NCI-H1417 treated with DMSO at 0.1 percent for 48 hours (cell line): ENCODE measurements around the gene ARSB.
"Not testable (repeated sequence)": the region's sequence is repeated elsewhere in the genome, so short reads cannot be mapped to it uniquely, and the experiment has no call there.

ENCODE experiments used
- DNase-seq: peaks from one replicate; lab custom pipeline; 2025; lab: John Stamatoyannopoulos, UW

ARSB gene

DNA sequence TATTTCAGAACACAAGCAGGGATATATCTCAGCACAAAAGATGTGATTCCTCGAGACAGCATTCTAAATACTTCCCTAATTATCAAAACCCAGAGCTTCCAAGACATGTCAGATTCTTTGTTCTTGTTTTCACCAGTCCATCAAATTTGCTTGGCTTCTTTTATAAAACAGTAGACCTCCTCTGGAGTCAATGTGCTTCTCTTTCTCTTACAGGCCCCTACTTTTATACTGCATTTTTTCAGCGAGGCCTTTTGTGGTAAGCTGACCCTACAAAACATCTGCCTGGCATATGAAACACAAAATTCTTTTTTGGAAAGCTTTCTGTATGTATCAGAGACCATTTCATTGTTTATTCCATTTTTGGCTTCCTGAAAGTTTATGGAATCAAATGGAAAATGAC is 81.8 kb downstream of the ARSB start:
- DNase-seq: no peak

GRCh38 chr5:78899922-78900362 is 85.2 kb downstream of the ARSB start:
- DNase-seq: no peak

GRCh38 chr5:78896132-78896531 is 89.0 kb downstream of the ARSB start:
- no peak for DNase-seq

DNA sequence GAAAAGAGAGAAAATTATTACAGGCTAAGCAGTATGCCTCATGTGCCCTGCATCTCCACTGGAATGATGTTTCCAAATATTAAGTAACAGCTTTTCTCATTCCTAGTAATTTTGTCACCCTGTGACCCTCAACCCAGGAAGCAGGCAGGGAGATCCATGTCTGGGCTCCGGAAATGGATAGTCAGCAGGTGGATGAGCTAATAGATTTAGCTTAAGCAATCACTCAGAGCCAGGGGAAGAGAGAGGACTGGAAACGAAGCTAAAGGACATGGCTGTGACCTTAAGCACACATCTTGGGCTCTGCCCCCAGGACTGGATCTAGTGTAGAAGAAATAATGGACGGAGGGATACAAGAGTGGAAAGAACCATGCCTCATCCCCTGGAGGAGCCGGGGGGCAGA is 89.5 kb downstream of the ARSB start:
- no peak for DNase-seq

DNA sequence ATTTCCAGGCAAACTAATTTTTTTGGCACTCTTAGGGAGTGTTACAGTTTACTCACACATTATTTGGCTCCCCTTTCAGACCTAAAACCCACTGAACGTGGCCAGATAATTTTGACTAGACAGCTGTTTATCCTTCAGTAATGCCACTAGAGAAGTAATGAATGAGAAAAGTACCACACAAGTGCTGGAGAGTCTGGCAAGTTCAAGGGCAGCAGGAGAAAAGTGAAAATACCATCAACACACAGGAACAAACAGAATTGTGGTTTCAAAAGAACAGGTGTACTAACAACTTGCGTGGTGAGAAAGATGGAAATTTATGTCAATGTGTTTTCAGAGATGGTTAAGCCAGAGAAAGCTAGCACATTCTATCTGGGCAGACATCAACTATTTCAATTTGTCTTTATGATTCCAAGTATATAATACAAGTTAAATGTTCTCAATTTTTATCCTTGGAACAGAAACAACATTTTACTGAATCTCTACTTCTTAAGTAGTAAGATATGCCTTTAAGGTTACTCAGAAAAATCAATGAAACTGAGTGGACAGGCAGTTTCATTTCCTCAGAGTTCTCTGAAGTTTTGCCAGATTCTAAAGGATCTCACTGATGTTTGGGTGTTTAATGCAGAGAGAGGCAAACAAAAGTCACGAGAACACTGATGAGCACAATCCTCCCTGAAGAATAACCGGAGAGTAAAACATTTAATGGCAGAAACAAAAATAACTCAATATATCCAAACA is 91.0 kb downstream of the ARSB start:
- DNase-seq: no peak

DNA sequence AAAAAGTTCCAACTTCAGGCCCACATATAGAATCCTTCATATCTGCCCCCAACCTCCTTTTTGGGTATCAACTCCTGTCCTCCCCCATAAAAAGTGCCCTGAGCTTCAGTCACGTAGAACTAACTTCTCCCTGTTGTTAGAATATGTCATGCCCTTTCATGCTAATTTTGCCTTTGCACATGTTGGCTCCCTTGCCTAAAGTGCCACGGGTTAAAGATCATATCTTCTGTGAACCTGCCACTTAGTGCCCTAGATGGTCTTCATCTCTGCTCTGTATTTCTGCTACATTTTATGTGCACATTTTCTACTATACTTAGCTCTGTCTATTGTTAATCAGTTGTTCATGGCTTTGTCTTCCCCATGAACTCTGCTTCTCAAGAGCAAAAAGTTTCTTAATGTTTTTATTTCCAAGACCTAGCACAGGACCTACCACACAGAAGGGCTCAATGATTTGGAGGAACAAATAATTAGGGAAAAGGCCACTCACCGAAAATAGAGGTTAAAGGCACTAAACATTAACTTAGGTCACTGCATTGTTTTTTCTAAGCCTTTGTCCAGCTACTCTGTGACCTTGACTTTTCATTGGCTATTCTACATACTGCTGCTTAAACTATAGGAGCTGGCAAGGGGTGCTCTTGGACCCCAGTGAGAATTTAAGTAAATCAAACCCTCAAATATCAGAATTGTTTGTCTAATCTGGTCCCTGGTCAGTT is 94.3 kb downstream of the ARSB start:
- no peak for DNase-seq

DNA sequence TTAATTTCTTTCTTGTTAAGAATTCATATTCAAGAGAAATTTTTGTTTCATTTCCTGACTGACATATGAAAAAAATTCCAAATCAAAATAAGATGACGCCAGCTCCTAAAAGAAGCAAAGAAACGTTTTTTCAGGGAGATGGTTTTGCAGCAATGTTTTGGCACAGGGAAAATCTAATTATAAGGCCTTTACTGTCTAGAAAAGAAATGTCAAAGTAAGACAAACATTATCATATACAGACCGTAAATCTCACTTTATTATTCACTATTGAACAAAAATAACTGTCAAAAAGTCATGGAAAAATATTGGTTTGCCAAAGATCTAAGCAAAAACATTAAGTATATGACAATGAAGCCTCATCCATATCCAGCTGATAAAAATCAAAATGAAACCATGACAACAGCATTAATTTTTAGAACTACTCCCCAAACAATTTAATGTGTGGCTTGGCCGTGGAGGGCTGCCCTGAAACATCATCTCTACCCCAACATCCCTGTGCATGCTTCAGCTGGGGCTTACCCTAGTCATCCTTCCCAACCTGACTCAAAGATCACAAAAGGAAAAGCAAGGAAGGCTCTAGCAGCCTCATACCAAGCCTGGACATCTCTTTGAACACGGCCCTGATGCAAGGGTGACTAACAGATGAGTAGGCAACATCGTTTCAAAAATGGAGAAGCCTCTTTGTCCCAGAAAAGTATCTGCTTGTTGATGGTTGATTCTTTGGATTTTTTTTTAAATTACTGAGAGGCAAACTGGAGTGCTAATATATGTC is 95.6 kb downstream of the ARSB start:
- no peak for DNase-seq

GRCh38 chr5:78888580-78889368 is 96.3 kb downstream of the ARSB start:
- no peak for DNase-seq

- DNase-seq: no peak
Observed at GRCh38 chr5:78887384-78888118, 97.6 kb downstream of the ARSB start.

DNA sequence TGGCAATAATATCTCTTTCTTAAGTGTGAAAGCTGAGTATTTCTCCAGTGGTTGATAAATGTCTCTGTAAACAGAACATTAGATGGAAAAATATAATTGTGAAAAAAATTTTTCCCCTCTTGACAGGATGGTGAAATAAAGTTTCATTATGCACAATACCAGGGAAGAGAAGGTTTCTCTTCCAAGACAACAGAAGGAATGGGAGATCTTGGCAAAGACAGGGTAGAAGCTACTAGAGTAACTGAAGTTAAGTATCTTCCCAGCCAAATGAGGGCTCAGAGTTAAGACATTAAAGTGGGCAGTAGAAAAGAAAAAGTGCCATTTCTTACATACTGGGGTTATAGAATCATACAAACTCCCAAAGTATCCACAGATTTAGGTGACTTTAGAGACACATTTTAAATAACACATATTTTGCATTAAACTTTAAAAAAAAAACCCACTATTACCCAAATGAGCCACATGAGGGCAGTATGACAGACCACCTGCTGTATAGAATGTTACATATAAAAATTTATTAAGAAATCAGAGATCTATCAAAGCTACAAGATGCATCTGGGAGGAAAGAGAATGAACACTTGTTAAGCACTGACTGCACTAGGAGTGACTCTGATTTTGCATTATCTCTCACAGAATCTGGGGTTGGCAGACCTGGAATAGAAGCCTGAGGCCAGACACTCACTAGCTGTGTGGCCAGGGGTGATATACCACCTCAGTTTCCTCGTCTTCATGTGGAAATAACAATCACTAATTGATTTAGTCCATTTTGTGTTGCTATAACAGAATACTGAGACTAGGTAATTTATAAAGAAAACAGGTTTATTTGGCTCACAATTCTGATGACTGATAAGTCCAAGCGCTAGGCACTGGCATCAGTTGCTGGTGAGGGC is 98.5 kb downstream of the ARSB start:
- DNase-seq: no peak

DNA sequence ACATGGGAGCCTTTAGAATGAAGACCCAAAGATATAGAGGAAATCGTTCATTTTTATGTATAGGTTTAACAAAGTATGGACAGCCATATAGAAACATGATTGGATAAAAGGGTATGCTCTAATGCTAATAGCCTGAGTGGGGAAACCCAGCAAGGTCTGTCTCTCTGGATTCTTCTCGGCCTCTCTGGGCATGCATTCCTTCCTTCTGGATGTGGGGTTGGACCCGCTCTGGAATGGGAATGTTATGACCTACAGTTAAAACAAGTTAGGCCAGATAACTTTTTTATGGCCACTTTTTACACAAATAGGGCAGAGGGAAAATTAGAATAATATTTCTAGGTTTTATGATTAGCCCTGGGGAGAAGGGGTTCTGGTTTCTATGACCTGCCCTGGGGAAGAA is 103.2 kb downstream of the ARSB start:
- no peak for DNase-seq

GRCh38 chr5:78879516-78879915 is 105.6 kb downstream of the ARSB start:
- DNase-seq: no peak

GRCh38 chr5:78866076-78866475 is 119.0 kb downstream of the ARSB start:
- DNase-seq: not testable (repeated sequence)

GRCh38 chr5:78858364-78858763 is 126.7 kb downstream of the ARSB start:
- DNase-seq: no peak

DNA sequence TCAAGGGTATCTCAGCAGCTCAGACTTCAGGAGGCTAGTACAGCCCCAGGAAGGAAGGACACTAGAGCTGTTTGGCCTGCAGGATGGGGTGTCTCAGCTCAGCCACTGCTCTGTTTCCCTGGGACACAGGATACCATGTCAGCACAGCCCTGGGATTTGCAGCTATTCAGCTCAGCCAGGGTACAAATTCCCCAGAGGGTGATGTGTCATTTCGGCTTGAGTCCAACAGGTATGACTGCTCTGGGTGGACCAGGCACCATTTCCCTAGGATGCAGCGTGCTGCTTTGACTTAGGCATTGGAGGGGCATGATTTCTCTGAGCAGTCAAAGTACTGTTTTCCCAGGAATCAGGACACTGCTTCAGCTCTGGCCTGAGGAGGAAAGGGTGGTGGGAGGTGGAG is 130.1 kb downstream of the ARSB start:
- no peak for DNase-seq

DNA sequence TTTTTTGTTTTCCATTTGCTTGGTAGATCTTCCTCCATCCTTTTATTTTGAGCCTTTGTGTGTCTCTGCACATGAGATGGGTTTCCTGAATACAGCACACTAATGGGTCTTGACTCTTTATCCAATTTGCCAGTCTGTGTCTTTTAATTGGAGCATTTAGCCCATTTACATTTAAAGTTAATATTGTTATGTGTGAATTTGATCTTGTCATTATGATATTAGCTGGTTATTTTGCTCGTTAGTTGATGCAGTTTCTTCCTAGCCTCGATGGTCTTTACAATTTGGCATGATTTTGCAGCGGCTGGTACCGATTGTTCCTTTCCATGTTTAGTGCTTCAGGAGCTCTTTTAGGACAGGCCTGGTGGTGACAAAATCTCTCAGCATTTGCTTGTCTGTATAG is 133.2 kb downstream of the ARSB start:
- DNase-seq: not testable (repeated sequence)

GRCh38 chr5:78845470-78845869 is 139.6 kb downstream of the ARSB start:
- DNase-seq: no peak

GRCh38 chr5:78843436-78843835 is 141.7 kb downstream of the ARSB start:
- DNase-seq: no peak

- no peak for DNase-seq
Observed at GRCh38 chr5:78841767-78842166, 143.3 kb downstream of the ARSB start.

DNA sequence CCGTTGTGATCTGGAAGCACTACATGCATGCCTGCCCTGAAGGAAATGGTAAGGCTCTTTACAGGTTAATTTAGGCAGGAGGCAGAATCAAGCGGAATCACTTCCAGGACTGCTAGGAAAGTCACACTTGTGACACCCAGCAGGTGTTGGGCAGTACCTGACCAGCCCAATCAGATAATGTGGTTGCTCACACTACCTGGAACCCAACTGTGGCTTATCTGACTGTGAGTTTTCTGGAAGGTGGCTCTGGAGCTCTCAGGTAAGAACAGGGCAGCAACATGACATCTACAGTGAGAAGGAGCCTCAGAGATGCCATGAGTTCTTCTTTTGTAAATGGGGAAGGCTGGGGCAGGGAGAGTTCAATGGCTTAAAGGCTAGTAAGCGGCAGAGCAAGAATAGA is 146.4 kb downstream of the ARSB start:
- no peak for DNase-seq
